ENCODE data around the gene SH3RF3.

Gene SH3RF3

GRCh38 chr2:109246176-109246575 lies 117.2 kb downstream of the SH3RF3 start:
- no peak for DNase-seq

- no peak for DNase-seq
These were observed 117.6 kb downstream of the SH3RF3 start for GRCh38 chr2:109246616-109247015.

DNA sequence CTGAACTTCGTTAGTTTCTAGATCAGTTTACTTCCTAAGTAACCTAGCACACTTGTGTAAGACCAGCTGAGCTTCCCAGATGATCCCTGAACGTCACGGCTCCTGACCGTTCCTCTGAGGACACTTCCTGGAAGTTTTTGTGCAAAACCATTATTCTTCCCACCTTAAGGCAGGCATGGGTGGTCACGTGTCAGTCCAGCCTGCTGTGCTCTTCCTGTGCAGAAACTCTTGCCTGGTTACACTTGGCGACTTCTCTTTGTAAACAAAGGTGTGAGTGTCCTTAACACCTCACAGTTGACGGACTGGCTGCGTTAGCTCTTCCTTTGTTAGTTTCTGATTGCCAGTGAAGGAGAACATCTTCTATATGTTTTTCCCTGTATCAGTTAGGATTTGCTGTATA lies 118.3 kb downstream of the SH3RF3 start:
- no peak for DNase-seq

DNA sequence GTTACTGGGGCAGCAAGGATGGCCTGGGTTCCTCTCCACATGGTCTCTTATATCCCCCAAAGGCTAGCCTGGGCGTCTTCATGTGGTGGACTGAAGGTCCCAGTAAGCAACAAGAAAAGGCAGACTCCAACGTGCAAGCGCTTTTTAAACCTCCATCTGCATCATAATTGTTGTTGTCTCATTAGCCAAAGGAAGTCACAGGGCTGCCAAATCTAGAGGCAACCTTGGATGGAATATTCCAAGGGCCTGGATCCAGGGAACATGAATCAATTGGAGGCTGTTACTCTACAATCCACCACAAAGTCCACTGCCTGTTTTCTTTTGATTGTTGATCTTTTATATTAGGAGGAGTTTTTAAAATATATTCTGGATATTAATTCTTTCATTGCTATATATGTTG lies 118.8 kb downstream of the SH3RF3 start:
- DNase-seq = no peak

- DNase-seq = no peak
These were observed 119.6 kb downstream of the SH3RF3 start for GRCh38 chr2:109248590-109248989.

GRCh38 chr2:109253217-109253616 lies 124.2 kb downstream of the SH3RF3 start:
- DNase-seq = no peak

DNA sequence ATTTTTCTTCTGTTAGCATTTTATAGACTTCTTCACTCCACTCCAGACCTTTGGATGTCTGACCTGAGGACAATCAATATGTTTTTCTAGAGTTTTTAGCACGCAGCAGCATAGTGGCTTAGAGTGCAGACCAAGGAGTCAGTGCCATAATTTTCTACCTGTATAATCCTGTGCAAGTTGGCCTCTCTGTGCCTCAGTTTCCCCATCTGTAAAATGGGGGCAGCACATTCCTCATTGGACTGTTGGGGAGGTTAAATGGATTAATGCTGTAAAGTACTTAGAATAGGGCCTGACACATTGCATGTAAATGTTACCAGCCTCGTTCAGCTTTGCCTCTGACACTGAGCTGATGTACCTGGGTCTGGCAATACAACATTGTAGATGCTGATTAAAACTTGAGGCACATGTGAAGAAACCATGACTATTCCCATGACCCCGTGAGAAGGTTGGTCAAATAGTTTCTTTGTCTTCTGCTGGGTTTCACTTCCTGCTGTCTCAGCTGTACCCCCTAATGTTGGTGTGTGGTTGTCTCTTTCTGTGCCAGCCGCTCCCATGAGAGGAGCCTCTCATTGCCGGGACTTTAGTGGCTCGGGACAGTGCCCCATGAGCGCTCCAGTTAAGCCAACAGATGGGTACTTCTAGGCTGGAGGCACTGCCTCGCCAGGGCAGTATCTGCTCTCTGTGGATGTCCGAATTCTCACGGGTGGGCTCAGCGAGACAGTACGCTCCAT lies 125.3 kb downstream of the SH3RF3 start:
- no peak for DNase-seq

- no peak for DNase-seq
These were observed 126.6 kb downstream of the SH3RF3 start for GRCh38 chr2:109255654-109256053.

DNA sequence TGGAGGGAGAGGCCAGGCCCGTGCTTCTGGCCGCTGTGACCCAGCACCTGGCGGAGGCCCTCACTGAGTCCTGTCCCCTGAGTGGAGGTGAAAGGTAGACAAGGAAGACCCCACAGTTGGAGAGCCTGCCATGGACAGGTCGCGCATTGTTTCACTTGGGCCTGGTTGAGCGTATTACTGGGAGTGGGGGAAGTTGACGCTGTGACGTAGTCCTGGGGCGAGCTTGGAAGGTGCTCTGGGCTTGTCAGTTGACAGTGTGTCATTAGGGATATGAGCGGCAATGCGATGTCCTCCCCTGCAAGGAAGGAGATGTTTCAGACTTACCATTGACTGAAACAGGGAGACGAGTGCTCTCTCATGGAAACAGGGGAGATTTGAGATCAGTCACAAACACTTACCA lies 127.1 kb downstream of the SH3RF3 start:
- no peak for DNase-seq

DNA sequence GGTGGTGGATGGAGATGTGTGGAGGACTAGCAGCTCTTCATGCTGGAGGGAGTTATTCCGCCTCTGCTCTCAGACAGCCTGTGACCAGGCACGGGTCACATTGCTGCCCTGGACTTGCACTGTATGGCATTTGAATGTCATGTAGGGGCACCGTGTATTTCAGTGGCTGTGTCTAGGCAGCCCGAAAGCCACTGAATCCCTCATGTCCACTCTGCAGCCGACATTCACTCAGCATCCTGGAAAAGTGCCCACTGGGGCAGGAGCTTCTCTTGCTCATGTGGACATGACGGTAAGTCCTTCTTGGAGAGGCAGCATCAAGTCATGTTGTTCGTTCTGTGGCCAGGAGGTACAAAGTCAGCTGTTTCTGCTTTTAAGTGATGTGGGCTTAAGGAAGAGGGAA lies 127.9 kb downstream of the SH3RF3 start:
- no peak for DNase-seq

DNA sequence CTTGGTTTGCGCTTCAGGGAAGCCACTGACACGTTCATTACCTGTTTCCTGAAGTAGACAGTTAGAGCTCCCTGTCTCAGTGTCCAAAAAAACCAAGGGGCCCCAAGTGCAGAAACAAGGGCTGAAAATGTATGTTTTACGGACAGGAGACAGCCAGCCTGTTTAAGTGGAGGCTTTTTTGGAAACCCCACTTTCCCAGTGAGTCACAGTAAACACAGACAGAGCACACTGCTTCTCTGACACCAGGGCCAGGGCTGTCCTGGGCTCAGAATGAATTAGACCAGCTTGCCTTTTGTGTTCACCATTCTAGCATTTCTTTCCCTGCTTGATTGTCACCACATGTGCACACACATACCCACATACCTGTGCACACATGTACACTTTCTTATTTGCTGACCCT lies 128.6 kb downstream of the SH3RF3 start:
- DNase-seq = no peak

GRCh38 chr2:109258376-109258775 lies 129.4 kb downstream of the SH3RF3 start:
- DNase-seq = no peak

- no peak for DNase-seq
These were observed 130.0 kb downstream of the SH3RF3 start for GRCh38 chr2:109258905-109259540.

DNA sequence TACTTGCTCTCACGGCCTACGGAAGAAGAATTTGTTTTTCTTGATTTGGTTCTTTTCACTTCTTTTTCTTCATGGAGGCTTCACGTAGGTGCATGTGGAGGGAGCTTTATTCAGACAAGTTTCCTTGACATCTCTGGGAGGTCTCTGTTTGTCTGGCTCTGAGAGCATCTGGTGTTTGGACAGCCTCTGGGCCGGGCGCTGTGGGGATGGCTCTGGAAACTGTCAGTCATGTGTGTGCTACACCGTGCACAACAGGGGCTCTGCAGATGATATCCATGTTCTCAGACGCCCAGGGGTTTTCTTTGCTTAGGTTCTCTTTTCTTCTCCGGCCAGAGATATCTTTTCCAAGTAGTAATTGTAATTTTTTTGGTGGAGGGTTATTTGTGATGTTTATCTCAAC lies 130.7 kb downstream of the SH3RF3 start:
- no peak for DNase-seq

GRCh38 chr2:109260116-109260855 lies 131.3 kb downstream of the SH3RF3 start:
- no peak for DNase-seq

- DNase-seq = no peak
These were observed 132.1 kb downstream of the SH3RF3 start for GRCh38 chr2:109260886-109261700.

DNA sequence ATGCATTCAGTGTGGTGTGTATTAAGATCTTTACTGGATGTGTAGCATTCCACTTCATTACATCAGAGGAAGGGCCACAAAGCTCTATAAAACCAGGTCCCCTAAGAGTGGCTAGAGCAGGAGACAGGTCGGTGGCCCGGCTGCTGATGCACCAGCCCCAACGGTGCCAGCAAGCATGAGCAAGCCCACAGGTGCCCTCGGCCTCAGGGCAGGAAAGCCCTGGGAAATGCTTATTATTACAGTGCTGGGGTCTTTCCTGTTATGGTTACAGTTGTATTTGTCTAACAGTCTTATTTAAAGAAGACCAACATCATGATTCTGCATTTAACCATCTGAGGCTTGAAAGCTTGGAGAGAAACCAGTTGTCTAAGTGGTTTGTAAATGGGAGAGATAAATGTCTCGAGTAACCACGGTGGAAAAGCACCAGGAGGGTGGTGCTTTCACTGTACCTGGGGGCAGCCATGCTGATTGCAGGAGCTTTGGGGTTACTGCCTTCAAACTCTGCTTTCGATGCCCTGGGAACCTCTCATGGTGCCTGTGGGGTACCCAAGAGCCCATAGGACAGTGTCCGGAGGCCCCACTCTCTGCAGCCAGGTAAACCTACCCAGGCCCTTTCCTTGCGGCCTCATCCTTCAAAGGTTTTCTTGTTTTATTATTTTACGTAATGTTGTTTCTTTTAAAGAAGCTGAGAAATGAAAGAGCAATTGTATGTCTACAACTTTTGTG lies 133.1 kb downstream of the SH3RF3 start:
- no peak for DNase-seq

DNA sequence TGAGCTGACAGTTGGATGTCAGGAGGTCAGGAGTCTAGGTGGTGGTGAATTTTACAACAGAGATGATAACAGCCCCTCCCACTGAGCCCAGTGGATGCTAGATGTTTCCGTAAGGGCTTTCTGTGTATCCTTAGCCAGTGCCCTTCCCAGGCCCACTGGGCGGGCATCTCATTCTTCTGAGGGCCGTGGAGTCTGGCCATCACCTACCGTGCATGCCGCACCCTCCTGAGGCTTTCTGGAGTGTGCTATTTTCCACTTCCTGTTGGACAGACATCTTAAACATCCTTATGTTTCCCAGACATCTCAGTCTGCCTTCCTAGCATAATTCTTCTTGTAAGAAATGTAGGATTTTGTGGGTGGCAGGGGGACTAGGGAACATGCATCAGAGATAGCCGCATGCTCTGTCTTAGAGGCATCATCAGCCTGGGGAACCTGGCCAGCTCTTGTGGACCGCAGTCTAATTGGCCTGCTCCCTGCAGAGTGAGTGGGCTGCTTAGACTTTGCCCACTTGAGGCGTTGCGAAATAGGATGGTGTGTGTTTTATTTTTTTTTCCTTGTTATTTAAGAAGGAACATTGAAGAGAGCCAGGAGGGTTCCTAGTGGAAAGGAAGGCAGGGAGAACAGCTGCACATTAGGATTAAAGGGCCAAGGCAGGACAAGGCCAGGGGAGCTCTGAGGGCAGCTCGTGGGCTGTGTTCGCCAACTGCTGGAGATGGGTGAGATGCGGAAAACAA lies 135.8 kb downstream of the SH3RF3 start:
- no peak for DNase-seq

GRCh38 chr2:109265369-109265768 lies 136.4 kb downstream of the SH3RF3 start:
- DNase-seq = no peak

DNA sequence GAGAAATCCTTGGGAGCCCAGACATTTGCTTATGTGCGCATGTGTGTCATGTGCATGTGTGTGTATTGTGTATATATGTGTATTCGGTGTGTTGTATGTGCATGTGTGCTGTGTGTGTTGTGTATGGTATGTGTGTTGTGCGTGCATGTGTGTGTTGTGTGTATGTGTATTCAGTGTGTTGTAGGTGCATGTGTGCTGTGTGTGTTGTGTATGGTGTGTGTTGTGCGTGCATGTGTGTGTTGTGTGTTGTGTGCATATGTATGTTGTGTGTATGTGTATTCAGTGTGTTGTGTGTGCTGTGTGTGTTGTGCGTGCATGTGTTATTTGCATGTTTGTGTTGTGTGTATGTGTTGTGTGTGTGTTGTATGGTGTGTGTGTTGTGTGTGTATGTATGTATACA lies 136.9 kb downstream of the SH3RF3 start:
- DNase-seq = no peak

- DNase-seq = no peak
These were observed 137.5 kb downstream of the SH3RF3 start for GRCh38 chr2:109266496-109266895.

All from CD4-positive, alpha-beta T cell treated with Interleukin-6 for 4 hours (primary cell).